SK-N-SH (cell line): ENCODE measurements around the gene HMGXB4. TPM values are rescaled to one million over a fixed set of nuclear protein-coding genes. Genes with fewer than 3 reads are reported as not detected.

Experiments
- CTCF ChIA-PET: fragments of 300-600, 350-600 bp; formaldehyde crosslinking; extraction: SDS; loops from one replicate; lab custom pipeline; 2021; lab: Yijun Ruan, JAX
- POLR2A ChIA-PET: fragments of 350-600 bp; sonication (Branson Sonifier 250); formaldehyde crosslinking; extraction: SDS; loops from one replicate; lab custom pipeline; 2020; ENCODE audit warnings: antibody characterized with exemption, inconsistent platforms; lab: Yijun Ruan, JAX
- DNase-seq: peaks from one replicate; pipeline ENCODE4 v3.0.0; 2012
- H2AFZ ChIP-seq: fragments of 200-600 bp; sonication (generic); 2 replicates; pipeline ENCODE4 v1.8.1; 2016; ENCODE audit warnings: antibody characterized with exemption, mild to moderate bottlenecking, low read depth
- H3F3A ChIP-seq: fragments of 200-600 bp; sonication (generic); replicated peaks from 2 replicates; pipeline ENCODE3; 2016; ENCODE audit warnings: antibody characterized with exemption, mild to moderate bottlenecking; ENCODE audit not compliant: insufficient read depth
- H3K27ac ChIP-seq, 2 experiments: fragments of 200-500 bp in 1 of 2; fragments of 200-600 bp in 1 of 2; sonication (Bioruptor generic) in 1 of 2; sonication (generic), shearing (Covaris generic) in 1 of 2; 2 replicates each; pipeline versions ENCODE4 v1.5.1 to v1.6.1; 2014 to 2016; ENCODE audit warnings: low read depth in 2 of 2, inconsistent platforms in 1 of 2, low read length in 1 of 2, mild to moderate bottlenecking in 1 of 2, mixed read lengths in 1 of 2
- H3K27me3 ChIP-seq: fragments of 200-600 bp; sonication (generic), shearing (Covaris generic); 2 replicates; pipeline ENCODE4 v1.6.1; 2016; ENCODE audit warnings: mixed run types; ENCODE audit not compliant: insufficient read depth
- H3K36me3 ChIP-seq, 2 experiments: fragments of 200-500 bp in 1 of 2; fragments of 200-600 bp in 1 of 2; sonication (Bioruptor generic) in 1 of 2; sonication (generic) in 1 of 2; replicated peaks in 1 of 2; 2 replicates each; pipeline versions ENCODE3 to v1.5.1; 2014 to 2016; ENCODE audit warnings: low read length in 1 of 2, mild to moderate bottlenecking in 1 of 2; ENCODE audit not compliant: insufficient read depth in 2 of 2, control insufficient read depth in 1 of 2
- H3K4me1 ChIP-seq, 2 experiments: fragments of 200-500 bp in 1 of 2; fragments of 200-600 bp in 1 of 2; sonication (Bioruptor generic) in 1 of 2; sonication (generic), shearing (Covaris generic) in 1 of 2; 2 replicates each; pipeline versions ENCODE4 v1.5.1 to v1.6.1; 2014 to 2016; ENCODE audit warnings: low read depth in 1 of 2, low read length in 1 of 2, mixed run types in 1 of 2; ENCODE audit not compliant: insufficient read depth in 2 of 2, control insufficient read depth in 1 of 2
- H3K4me2 ChIP-seq: fragments of 200-600 bp; sonication (generic), shearing (Covaris generic); 2 replicates; pipeline ENCODE4 v1.6.1; 2017; ENCODE audit warnings: mixed run types
- H3K4me3 ChIP-seq, 2 experiments: fragments of 200-500 bp in 1 of 2; fragments of 200-600 bp in 1 of 2; sonication (Bioruptor generic) in 1 of 2; sonication (generic), shearing (Covaris generic) in 1 of 2; 2 replicates each; pipeline versions ENCODE4 v1.5.1 to v1.8.1; 2014 to 2016; ENCODE audit warnings: low read depth in 2 of 2, inconsistent platforms in 1 of 2, low read length in 1 of 2, mild to moderate bottlenecking in 1 of 2, mixed read lengths in 1 of 2, moderate library complexity in 1 of 2
- H3K79me2 ChIP-seq: fragments of 200-600 bp; sonication (generic); 2 replicates; pipeline ENCODE4 v1.8.1; 2017; ENCODE audit warnings: mild to moderate bottlenecking; ENCODE audit not compliant: insufficient read depth
- H3K9ac ChIP-seq: fragments of 200-600 bp; sonication (generic); 2 replicates; pipeline ENCODE4 v1.6.1; 2017; ENCODE audit warnings: mixed run types
- H3K9me2 ChIP-seq: fragments of 200-600 bp; sonication (generic); 2 replicates; pipeline ENCODE4 v1.6.1; 2017; ENCODE audit warnings: mixed run types
- H3K9me3 ChIP-seq: fragments of 200-600 bp; sonication (generic); 2 replicates; pipeline ENCODE4 v1.6.1; 2017; ENCODE audit warnings: mixed run types, mild to moderate bottlenecking, moderate library complexity
- H4K20me1 ChIP-seq: fragments of 200-600 bp; sonication (generic); 2 replicates; pipeline ENCODE4 v1.6.1; 2017; ENCODE audit warnings: mild to moderate bottlenecking, mixed run types; ENCODE audit not compliant: insufficient read depth
- CHD2 ChIP-seq: fragments of 150-350 bp; IDR thresholded peaks from 2 replicates; pipeline ENCODE4 v1.6.1; 2018; ENCODE audit warnings: low read length; ENCODE audit not compliant: partially characterized antibody
- EP300 ChIP-seq, 2 experiments: IDR thresholded peaks; 2 replicates each; pipeline versions ENCODE4 v1.4.0 to v1.6.1; 2012; ENCODE audit warnings: borderline replicate concordance in 1 of 2, low read depth in 1 of 2, low read length in 1 of 2
- EZH2phosphoT487 ChIP-seq: fragments of 200-600 bp; sonication (generic); IDR thresholded peaks from 2 replicates; pipeline ENCODE4 v1.6.1; 2017; ENCODE audit warnings: low read depth, mixed run types, mild to moderate bottlenecking, antibody characterized with exemption, moderate library complexity, borderline replicate concordance
- FOXJ3 ChIP-seq: sonication (generic); formaldehyde crosslinking; IDR thresholded peaks from 2 replicates; pipeline ENCODE4 v1.5.1; 2020; ENCODE audit warnings: mild to moderate bottlenecking, missing genetic modification reagents
- FOXM1 ChIP-seq: IDR thresholded peaks from 2 replicates; pipeline ENCODE4 v1.4.0; 2012; ENCODE audit warnings: low read depth, mild to moderate bottlenecking
- GABPA ChIP-seq: IDR thresholded peaks from 2 replicates; pipeline ENCODE4 v1.4.0; 2012; ENCODE audit warnings: low read depth, mild to moderate bottlenecking
- JUND ChIP-seq: IDR thresholded peaks from 2 replicates; pipeline ENCODE4 v1.4.0; 2012
- MEF2A ChIP-seq: IDR thresholded peaks from 2 replicates; pipeline ENCODE4 v1.4.0; 2012; ENCODE audit warnings: low read depth, borderline replicate concordance
- MXI1 ChIP-seq: IDR thresholded peaks from 2 replicates; pipeline ENCODE4 v1.6.1; 2012; ENCODE audit warnings: mild to moderate bottlenecking, low read depth, low read length, improper control_type of control experiment
- NFIC ChIP-seq: IDR thresholded peaks from 2 replicates; pipeline ENCODE4 v1.4.0; 2012; ENCODE audit warnings: borderline replicate concordance
- NRF1 ChIP-seq: IDR thresholded peaks from 2 replicates; pipeline ENCODE4 v1.6.1; 2012; ENCODE audit warnings: low read depth, mild to moderate bottlenecking, low read length
- RAD21 ChIP-seq: IDR thresholded peaks from 2 replicates; pipeline ENCODE4 v1.6.1; 2012; ENCODE audit warnings: mild to moderate bottlenecking, low read length
- RCOR1 ChIP-seq: fragments of 150-350 bp; IDR thresholded peaks from 2 replicates; pipeline ENCODE4 v1.6.1; 2017; ENCODE audit warnings: antibody characterized with exemption, low read length
- RFX5 ChIP-seq: IDR thresholded peaks from 2 replicates; pipeline ENCODE4 v1.6.1; 2012; ENCODE audit warnings: mild to moderate bottlenecking, improper control_type of control experiment, low read length
- RXRA ChIP-seq: IDR thresholded peaks from 2 replicates; pipeline ENCODE4 v1.4.0; 2012; ENCODE audit warnings: low read depth, mild to moderate bottlenecking, borderline replicate concordance
- SIN3A ChIP-seq: IDR thresholded peaks from 2 replicates; pipeline ENCODE4 v1.6.1; 2012; ENCODE audit warnings: low read depth, mild to moderate bottlenecking, low read length, moderate library complexity, borderline replicate concordance
- TAF1 ChIP-seq: IDR thresholded peaks from 2 replicates; pipeline ENCODE4 v1.6.1; 2012; ENCODE audit warnings: low read depth, mild to moderate bottlenecking, low read length, moderate library complexity, borderline replicate concordance
- TCF12 ChIP-seq: IDR thresholded peaks from 2 replicates; pipeline ENCODE4 v1.4.0; 2012
- TEAD4 ChIP-seq: IDR thresholded peaks from 2 replicates; pipeline ENCODE4 v1.4.0; 2012; ENCODE audit warnings: mild to moderate bottlenecking, borderline replicate concordance; ENCODE audit not compliant: insufficient read depth
- WGBS: methylation state at CpG from one replicate; pipeline ENCODE4 v1.1.6; 2017; ENCODE audit warnings: low lambda C conversion rate; 5-methylcytosine and 5-hydroxymethylcytosine counted together
- polyA plus RNA-seq, 3 experiments: library from polyadenylated mRNA; depleted of rRNA; stranded (reverse); fragments of >200 nt; gene quantifications; 2 replicates each; pipeline ENCODE4 v1.2.3, GENCODE V29; 2012
- TF ChIP-seq, protein P1 (sequence below): IDR thresholded peaks from 2 replicates; pipeline ENCODE4; 2012
- TF ChIP-seq, protein P2 (sequence below): fragments of 200-600 bp; sonication (generic); IDR thresholded peaks from 2 replicates; pipeline ENCODE4 v1.6.1; 2017; ENCODE audit warnings: antibody characterized with exemption, mild to moderate bottlenecking, moderate library complexity
- TF ChIP-seq, protein P3 (sequence below): IDR thresholded peaks from 2 replicates; pipeline ENCODE4 v1.6.1; 2012; ENCODE audit warnings: mild to moderate bottlenecking, low read depth, low read length, moderate library complexity

HMGXB4 gene
- polyA plus RNA-seq, 1 of the 3 experiments (the other 2 are of a cell fraction): 16.5 TPM

DNA sequence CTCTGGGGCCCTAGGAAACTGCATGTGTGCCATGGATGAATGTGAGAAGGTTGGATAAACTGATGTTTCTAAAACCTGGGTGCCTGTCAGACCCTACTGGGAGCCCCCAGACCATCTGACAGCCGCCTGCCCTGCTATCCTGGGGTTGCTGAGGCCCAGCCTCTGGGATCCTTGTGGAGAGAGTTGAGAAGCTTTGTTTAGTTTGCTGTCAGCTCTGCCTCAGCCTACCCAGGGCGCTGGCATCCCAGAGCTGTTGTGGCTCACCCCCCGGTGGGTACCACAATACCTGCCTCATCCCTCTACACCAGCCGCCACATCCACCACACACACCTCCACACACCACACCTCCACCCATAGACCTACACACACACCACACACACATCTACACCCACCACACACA is 85.1 kb downstream of the HMGXB4 start:
- CTCF ChIA-PET: interaction anchor here (1.3 kb wide), 1 partner anchor 8 kb away, joined by 4 read pairs; no protein-coding TSS in a partner anchor
- Histone ChIP-seq H3K79me2 (no peaks in the 10 kb centered on the region), H3K4me3 (no peak overlapping the region), H3K36me3 (no peaks in the 10 kb centered on the region), H3K9ac (no peak overlapping the region), H4K20me1 (no peaks in the 10 kb centered on the region), H3K27me3 (no peaks in the 10 kb centered on the region), H2AFZ (no peak overlapping the region), H3K9me3 (no peaks in the 10 kb centered on the region), H3K27ac (no peak overlapping the region), H3K4me1 (no peaks in the 10 kb centered on the region), H3F3A (no peaks in the 10 kb centered on the region), H3K4me2 (no peak overlapping the region), H3K9me2 (no peaks in the 10 kb centered on the region)
- DNase-seq: no peak
- 91% methylated on average over 4 of the region's 4 CpGs for WGBS
- no peak for TF ChIP-seq RAD21
- TF ChIP-seq EZH2phosphoT487: no peak
- no peak for TF ChIP-seq RFX5
- TF ChIP-seq RCOR1: no peak
- no peak for TF ChIP-seq EP300 (IDR thresholded peaks at IDR 0.05; ENCODE audit: borderline replicate concordance in 1 of 2, low read depth in 1 of 2, low read length in 1 of 2)
- TF ChIP-seq TCF12: no peak
- no peak for TF ChIP-seq CHD2
- TF ChIP-seq TEAD4: no peak
- no peak for TF ChIP-seq MXI1
- TF ChIP-seq MEF2A: no peak
- no peak for TF ChIP-seq SIN3A
- no peak for TF ChIP-seq RXRA
- no peak for TF ChIP-seq GABPA
- TF ChIP-seq NFIC: no peak
- TF ChIP-seq FOXM1: no peak
- no peak for TF ChIP-seq TAF1
- TF ChIP-seq, protein P1, sequence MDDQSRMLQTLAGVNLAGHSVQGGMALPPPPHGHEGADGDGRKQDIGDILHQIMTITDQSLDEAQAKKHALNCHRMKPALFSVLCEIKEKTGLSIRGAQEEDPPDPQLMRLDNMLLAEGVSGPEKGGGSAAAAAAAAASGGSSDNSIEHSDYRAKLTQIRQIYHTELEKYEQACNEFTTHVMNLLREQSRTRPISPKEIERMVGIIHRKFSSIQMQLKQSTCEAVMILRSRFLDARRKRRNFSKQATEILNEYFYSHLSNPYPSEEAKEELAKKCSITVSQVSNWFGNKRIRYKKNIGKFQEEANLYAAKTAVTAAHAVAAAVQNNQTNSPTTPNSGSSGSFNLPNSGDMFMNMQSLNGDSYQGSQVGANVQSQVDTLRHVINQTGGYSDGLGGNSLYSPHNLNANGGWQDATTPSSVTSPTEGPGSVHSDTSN: no peak
- POLR2A ChIA-PET: no interaction called here

DNA sequence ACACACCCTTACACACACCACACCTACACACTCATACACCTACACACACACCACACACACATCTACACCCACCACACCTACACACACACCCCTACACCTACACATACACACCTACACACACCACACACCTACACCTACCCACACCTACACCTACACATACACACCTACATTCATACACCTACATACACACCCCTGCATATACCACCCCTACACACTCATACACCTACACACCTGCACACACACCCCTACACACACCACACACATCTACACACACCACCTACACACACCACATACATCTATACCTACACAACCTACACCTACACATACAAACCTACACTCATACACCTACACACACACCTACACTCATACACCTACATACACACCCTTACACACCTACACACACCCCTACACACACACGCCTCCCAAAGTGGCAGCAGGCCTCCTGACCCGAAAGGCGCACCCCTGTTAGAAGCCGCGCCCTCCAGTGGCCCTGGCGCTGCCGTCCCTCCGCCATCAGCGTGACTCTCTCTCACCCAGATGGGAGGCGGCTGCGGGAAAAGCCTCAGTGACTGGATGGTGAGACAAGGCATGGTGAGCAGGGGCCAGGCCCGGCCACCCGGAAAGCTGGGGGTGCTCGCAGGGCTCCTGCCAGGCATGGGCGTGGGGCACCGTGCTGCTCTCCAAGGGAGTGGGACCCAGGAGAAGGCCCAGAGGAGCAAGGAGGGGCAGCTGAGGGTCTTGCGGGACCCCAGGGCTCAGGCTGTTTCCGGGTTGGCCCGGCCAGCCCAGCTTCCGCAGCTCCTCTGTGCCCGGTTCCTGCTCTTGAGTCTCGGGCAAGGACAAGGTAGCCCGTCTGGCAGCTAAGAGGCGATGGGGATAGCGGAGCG is 86.6 kb downstream of the HMGXB4 start:
- H3K79me2 ChIP-seq: no peaks in the 10 kb centered on the region
- H2AFZ ChIP-seq: no peak overlapping the region
- POLR2A ChIA-PET: interaction anchor here (0.6 kb wide), 1 partner anchor 13 kb away, joined by 7 read pairs; no protein-coding TSS in a partner anchor
- H3K4me1 ChIP-seq: peaks cover 0 to 2% of the 10 kb centered on the region in 2 experiments; a peak in 1 of 4 replicates
- no peak overlapping the region for H3K27ac ChIP-seq
- no peaks in the 10 kb centered on the region for H3F3A ChIP-seq
- no peak overlapping the region for H3K4me3 ChIP-seq
- no peaks in the 10 kb centered on the region for H3K36me3 ChIP-seq
- no peaks in the 10 kb centered on the region for H3K27me3 ChIP-seq
- no peaks in the 10 kb centered on the region for H3K9me3 ChIP-seq
- no peaks in the 10 kb centered on the region for H4K20me1 ChIP-seq
- no peak for DNase-seq
- H3K4me2 ChIP-seq: no peak overlapping the region
- H3K9me2 ChIP-seq: no peaks in the 10 kb centered on the region
- H3K9ac ChIP-seq: no peak overlapping the region
- 96% methylated on average over 11 of the region's 26 CpGs for WGBS
- CTCF ChIA-PET: interaction anchor here (0.7 to 1.1 kb wide), 2 partner anchors 9 to 88 kb away, joined by 3 read pairs; no protein-coding TSS in a partner anchor
- TF ChIP-seq FOXJ3 (CRISPR knock-in tag) (no peak), JUND (no peak), NRF1 (no peak)
- TF ChIP-seq, protein P2, sequence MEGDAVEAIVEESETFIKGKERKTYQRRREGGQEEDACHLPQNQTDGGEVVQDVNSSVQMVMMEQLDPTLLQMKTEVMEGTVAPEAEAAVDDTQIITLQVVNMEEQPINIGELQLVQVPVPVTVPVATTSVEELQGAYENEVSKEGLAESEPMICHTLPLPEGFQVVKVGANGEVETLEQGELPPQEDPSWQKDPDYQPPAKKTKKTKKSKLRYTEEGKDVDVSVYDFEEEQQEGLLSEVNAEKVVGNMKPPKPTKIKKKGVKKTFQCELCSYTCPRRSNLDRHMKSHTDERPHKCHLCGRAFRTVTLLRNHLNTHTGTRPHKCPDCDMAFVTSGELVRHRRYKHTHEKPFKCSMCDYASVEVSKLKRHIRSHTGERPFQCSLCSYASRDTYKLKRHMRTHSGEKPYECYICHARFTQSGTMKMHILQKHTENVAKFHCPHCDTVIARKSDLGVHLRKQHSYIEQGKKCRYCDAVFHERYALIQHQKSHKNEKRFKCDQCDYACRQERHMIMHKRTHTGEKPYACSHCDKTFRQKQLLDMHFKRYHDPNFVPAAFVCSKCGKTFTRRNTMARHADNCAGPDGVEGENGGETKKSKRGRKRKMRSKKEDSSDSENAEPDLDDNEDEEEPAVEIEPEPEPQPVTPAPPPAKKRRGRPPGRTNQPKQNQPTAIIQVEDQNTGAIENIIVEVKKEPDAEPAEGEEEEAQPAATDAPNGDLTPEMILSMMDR: no peak
- TF ChIP-seq, protein P3, sequence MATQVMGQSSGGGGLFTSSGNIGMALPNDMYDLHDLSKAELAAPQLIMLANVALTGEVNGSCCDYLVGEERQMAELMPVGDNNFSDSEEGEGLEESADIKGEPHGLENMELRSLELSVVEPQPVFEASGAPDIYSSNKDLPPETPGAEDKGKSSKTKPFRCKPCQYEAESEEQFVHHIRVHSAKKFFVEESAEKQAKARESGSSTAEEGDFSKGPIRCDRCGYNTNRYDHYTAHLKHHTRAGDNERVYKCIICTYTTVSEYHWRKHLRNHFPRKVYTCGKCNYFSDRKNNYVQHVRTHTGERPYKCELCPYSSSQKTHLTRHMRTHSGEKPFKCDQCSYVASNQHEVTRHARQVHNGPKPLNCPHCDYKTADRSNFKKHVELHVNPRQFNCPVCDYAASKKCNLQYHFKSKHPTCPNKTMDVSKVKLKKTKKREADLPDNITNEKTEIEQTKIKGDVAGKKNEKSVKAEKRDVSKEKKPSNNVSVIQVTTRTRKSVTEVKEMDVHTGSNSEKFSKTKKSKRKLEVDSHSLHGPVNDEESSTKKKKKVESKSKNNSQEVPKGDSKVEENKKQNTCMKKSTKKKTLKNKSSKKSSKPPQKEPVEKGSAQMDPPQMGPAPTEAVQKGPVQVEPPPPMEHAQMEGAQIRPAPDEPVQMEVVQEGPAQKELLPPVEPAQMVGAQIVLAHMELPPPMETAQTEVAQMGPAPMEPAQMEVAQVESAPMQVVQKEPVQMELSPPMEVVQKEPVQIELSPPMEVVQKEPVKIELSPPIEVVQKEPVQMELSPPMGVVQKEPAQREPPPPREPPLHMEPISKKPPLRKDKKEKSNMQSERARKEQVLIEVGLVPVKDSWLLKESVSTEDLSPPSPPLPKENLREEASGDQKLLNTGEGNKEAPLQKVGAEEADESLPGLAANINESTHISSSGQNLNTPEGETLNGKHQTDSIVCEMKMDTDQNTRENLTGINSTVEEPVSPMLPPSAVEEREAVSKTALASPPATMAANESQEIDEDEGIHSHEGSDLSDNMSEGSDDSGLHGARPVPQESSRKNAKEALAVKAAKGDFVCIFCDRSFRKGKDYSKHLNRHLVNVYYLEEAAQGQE: no peak
